Suprapubic skin (tissue), 3 donors: ENCODE data around the gene TRIO.

Experiments used
- EP300 ChIP-seq: sonication (generic); formaldehyde crosslinking; IDR thresholded peaks from one replicate; pipeline ENCODE4 v1.6.1; 2017; ENCODE audit warnings: antibody characterized with exemption
- POLR2A ChIP-seq, 2 donors: fragments of 450-650 bp; IDR thresholded peaks; one replicate each; pipeline ENCODE4 v1.6.1; 2017; ENCODE audit warnings: antibody characterized with exemption in 2 of 2, mild to moderate bottlenecking in 2 of 2, moderate library complexity in 2 of 2
- TF ChIP-seq, protein P1 (sequence below), 2 donors: fragments of 200-600 bp in 1 of 2; fragments of 450-650 bp in 1 of 2; sonication (generic) in 1 of 2; IDR thresholded peaks; one replicate each; pipeline ENCODE4 v1.5.1; 2016 to 2019; ENCODE audit warnings: antibody characterized with exemption in 2 of 2, mild to moderate bottlenecking in 1 of 2, moderate library complexity in 1 of 2

- TF ChIP-seq, protein P1, sequence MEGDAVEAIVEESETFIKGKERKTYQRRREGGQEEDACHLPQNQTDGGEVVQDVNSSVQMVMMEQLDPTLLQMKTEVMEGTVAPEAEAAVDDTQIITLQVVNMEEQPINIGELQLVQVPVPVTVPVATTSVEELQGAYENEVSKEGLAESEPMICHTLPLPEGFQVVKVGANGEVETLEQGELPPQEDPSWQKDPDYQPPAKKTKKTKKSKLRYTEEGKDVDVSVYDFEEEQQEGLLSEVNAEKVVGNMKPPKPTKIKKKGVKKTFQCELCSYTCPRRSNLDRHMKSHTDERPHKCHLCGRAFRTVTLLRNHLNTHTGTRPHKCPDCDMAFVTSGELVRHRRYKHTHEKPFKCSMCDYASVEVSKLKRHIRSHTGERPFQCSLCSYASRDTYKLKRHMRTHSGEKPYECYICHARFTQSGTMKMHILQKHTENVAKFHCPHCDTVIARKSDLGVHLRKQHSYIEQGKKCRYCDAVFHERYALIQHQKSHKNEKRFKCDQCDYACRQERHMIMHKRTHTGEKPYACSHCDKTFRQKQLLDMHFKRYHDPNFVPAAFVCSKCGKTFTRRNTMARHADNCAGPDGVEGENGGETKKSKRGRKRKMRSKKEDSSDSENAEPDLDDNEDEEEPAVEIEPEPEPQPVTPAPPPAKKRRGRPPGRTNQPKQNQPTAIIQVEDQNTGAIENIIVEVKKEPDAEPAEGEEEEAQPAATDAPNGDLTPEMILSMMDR (IDR thresholded peaks at IDR 0.05), result no peak
- no peak for TF ChIP-seq POLR2A (IDR thresholded peaks at IDR 0.05)
- TF ChIP-seq EP300, result no peak
Observed at GRCh38 chr5:14148890-14149671, 5.9 kb downstream of the TRIO start.
